Effector memory CD4-positive, alpha-beta T cell (primary cell): Measurements from ENCODE around the gene CORO2A.

Source experiments
- DNase-seq, 3 donors: peaks; one replicate each; pipeline ENCODE4 v3.0.0-alpha.2; 2020
- H3K27ac ChIP-seq: 2 replicates; pipeline ENCODE4 v1.7.0; 2013; ENCODE audit warnings: mild to moderate bottlenecking, low read length, moderate library complexity; ENCODE audit not compliant: insufficient read depth, poor library complexity, severe bottlenecking
- H3K27me3 ChIP-seq: replicated peaks from 2 replicates; pipeline ENCODE4 v1.7.0; 2013; ENCODE audit warnings: mild to moderate bottlenecking, low read length; ENCODE audit not compliant: insufficient read depth, control insufficient read depth, poor library complexity, severe bottlenecking
- H3K36me3 ChIP-seq: 2 replicates; pipeline ENCODE4 v1.7.0; 2013; ENCODE audit warnings: mild to moderate bottlenecking, low read length, moderate library complexity; ENCODE audit not compliant: control insufficient read depth, insufficient read depth
- H3K4me1 ChIP-seq: 2 replicates; pipeline ENCODE4 v1.7.0; 2013; ENCODE audit warnings: low read length, mild to moderate bottlenecking; ENCODE audit not compliant: control insufficient read depth, insufficient read depth, poor library complexity, severe bottlenecking
- H3K4me3 ChIP-seq: 2 replicates; pipeline ENCODE4 v1.7.0; 2013; ENCODE audit warnings: low read length, low read depth, mild to moderate bottlenecking; ENCODE audit not compliant: insufficient read depth, poor library complexity, severe bottlenecking
- H3K9me3 ChIP-seq: 2 replicates; pipeline ENCODE4 v1.7.0; 2013; ENCODE audit warnings: mild to moderate bottlenecking, low read length, moderate library complexity; ENCODE audit not compliant: control insufficient read depth

CORO2A gene

DNA sequence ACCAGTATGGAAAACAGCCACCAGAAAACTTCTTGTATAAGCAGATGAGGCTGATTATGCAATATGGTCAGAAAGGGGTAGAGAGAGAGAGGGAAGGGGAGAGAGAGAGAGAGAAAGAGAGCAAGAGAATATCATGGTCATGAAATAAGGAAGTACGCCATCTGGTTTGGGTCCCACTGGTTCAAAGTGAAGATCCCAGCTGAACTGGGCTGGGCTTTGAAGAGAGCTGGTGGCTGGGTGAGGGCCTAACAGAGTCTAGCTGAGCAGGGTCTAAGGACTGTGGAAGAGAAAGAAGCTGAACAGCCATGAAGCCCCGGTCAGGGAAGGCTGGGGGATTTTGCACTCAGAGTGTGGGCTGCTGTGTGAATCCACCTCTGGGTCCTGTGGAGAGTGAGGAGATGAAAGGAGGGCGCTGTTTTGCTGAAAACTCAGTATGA is 88.0 kb downstream of the CORO2A start:
- no peak for DNase-seq
- peaks cover 73% of the 10 kb centered on the region for H3K4me1 ChIP-seq
- H3K36me3 ChIP-seq: peaks cover 4% of the 10 kb centered on the region
- no peaks in the 10 kb centered on the region for H3K9me3 ChIP-seq
- H3K4me3 ChIP-seq: peak overlapping the region; percentile 8
- H3K27me3 ChIP-seq: no peaks in the 10 kb centered on the region
- H3K27ac ChIP-seq: peak overlapping the region; percentile 59

DNA sequence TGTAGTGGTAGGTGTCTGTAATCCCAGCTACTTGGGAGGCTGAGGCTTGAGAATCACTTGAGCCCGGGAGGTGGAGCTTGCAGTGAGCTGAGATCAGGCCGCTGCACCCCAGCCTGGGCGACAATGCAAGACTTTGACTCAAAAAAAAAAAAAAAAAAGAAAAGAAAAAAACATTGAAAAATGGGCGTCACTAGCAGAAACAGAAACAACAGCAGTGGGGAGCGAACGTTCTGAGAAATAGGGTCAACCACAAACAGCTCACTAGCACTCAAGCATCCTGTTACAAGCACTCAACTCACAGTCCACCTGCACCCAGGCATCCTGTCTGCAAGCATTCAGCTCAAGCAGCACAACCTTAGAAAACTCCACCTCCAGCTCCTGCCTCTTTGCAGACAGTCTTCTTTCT is 90.6 kb downstream of the CORO2A start:
- H3K4me3 ChIP-seq: peak overlapping the region; percentile 31
- H3K4me1 ChIP-seq: peaks cover 82% of the 10 kb centered on the region
- peaks cover 10% of the 10 kb centered on the region for H3K36me3 ChIP-seq
- peak overlapping the region; percentile 79 for H3K27ac ChIP-seq
- peak; percentile 74 to 78 (median 75) for DNase-seq
- no peaks in the 10 kb centered on the region for H3K9me3 ChIP-seq
- no peaks in the 10 kb centered on the region for H3K27me3 ChIP-seq

DNA sequence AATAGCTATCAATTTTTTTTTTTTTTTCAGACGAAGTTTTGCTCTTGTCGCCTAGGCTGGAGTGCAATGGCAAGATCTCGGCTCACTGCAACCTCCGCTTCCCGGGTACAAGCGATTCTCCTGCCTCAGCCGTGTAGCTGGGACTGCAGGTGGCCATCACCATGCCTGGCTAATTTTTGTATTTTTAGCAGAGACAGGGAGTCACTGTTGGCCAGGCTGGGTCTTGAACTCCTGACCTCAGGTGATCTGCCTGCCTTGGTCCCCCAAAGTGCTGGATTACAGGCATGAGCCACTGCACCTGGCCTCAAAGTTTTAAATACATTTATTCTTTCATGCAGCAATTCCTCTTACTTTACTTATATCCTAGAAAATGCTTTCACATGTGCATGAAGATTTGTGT is 91.0 kb downstream of the CORO2A start:
- H3K36me3 ChIP-seq: peaks cover 11% of the 10 kb centered on the region
- H3K27ac ChIP-seq: peak overlapping the region; percentile 76
- DNase-seq: no peak
- no peaks in the 10 kb centered on the region for H3K27me3 ChIP-seq
- H3K4me3 ChIP-seq: peak overlapping the region; percentile 8
- H3K4me1 ChIP-seq: peaks cover 80% of the 10 kb centered on the region
- H3K9me3 ChIP-seq: no peaks in the 10 kb centered on the region

- Histone ChIP-seq H3K9me3 (no peaks in the 10 kb centered on the region), H3K4me3 (no peak overlapping the region), H3K27ac (peak overlapping the region; percentile 76), H3K36me3 (peaks cover 20% of the 10 kb centered on the region), H3K27me3 (no peaks in the 10 kb centered on the region), H3K4me1 (peaks cover 72% of the 10 kb centered on the region)
- DNase-seq: no peak
These were observed 92.0 kb downstream of the CORO2A start for GRCh38 chr9:98100456-98100855.

DNA sequence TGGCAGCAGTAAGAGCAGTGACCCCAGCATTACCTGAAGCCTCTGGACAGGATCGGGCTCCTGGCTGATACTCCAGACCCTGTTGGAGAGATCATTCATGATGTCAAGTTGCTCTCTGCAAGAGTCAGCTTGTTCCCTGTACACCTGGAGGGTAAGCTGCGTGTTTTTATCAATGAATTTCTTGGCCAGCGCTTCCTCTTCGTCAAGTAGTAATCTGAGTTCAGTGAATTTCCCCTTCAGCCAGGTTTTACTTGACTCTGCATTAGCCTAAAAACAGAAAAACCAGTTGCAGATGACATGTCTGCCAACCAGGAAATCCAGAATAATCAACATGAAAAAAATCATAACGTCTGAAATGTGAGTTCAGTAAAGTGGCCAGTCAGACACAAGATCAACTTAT is 92.5 kb downstream of the CORO2A start:
- DNase-seq: no peak
- Histone ChIP-seq H3K27me3 (no peaks in the 10 kb centered on the region), H3K9me3 (no peaks in the 10 kb centered on the region), H3K4me3 (no peak overlapping the region), H3K36me3 (peaks cover 26% of the 10 kb centered on the region), H3K4me1 (peaks cover 66% of the 10 kb centered on the region), H3K27ac (peak overlapping the region; percentile 76)

GRCh38 chr9:98099346-98099745 is 93.1 kb downstream of the CORO2A start:
- no peak overlapping the region for H3K4me3 ChIP-seq
- H3K36me3 ChIP-seq: peaks cover 31% of the 10 kb centered on the region
- peak overlapping the region; percentile 76 for H3K27ac ChIP-seq
- H3K4me1 ChIP-seq: peaks cover 62% of the 10 kb centered on the region
- no peaks in the 10 kb centered on the region for H3K9me3 ChIP-seq
- peak in 1 of 3 donors; percentile 28 for DNase-seq
- no peaks in the 10 kb centered on the region for H3K27me3 ChIP-seq

DNA sequence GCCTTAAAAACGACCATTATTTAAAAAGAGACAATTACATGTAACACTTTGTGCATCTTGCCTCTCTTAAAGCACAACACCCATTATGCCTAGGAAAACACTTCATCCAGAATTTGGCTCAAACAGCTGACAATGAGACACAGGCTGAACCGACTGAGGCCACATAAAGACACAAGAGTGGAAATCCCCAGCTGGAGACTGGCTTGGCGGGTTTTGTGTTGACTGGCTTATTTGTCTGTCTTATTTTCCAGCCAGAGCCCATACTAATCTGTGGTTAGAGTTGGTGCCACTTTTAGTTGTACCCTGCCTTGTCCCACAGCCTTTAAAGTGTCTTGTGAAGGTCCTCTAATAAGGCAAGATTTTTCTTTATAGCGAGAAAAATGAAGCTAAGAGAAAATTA is 94.6 kb downstream of the CORO2A start:
- H3K27ac ChIP-seq: peak overlapping the region; percentile 61
- DNase-seq: peak; percentile 34 to 53 (median 45)
- peaks cover 39% of the 10 kb centered on the region for H3K36me3 ChIP-seq

DNA sequence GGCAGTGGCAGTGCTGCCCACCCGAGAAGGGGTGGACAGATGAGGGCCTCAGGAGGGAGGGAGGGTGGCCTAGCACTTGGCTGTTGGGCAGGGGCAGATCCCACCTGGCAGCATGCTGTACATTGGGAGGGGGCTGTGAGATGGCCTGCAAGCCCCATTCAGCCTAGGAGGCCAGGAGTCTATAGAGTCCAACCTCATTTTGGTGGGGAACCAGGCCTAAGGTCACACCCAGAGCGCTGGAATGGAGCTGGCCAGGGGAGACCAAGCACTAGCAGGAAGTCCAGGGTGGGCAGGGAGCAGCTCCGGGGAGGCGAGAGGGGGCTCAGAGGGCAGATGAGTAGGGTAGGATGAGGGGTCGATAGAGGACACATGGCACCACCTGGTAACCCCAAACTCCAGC is 96.3 kb downstream of the CORO2A start:
- H3K27ac ChIP-seq: no peak overlapping the region
- H3K27me3 ChIP-seq: no peaks in the 10 kb centered on the region
- no peak for DNase-seq
- H3K4me1 ChIP-seq: peaks cover 45% of the 10 kb centered on the region
- no peak overlapping the region for H3K4me3 ChIP-seq
- H3K36me3 ChIP-seq: peaks cover 39% of the 10 kb centered on the region
- H3K9me3 ChIP-seq: no peaks in the 10 kb centered on the region

More for the DNA sequence above, 94.6 kb downstream of the CORO2A start:
- H3K4me1 ChIP-seq: peaks cover 54% of the 10 kb centered on the region
- H3K4me3 ChIP-seq: no peak overlapping the region
- H3K9me3 ChIP-seq: no peaks in the 10 kb centered on the region
- H3K27me3 ChIP-seq: no peaks in the 10 kb centered on the region

- no peak overlapping the region for H3K27ac ChIP-seq
- H3K9me3 ChIP-seq: no peaks in the 10 kb centered on the region
- no peak for DNase-seq
- H3K36me3 ChIP-seq: peaks cover 39% of the 10 kb centered on the region
- H3K4me3 ChIP-seq: no peak overlapping the region
- H3K4me1 ChIP-seq: peaks cover 41% of the 10 kb centered on the region
- no peaks in the 10 kb centered on the region for H3K27me3 ChIP-seq
These were observed 97.0 kb downstream of the CORO2A start for GRCh38 chr9:98095401-98095800.

DNA sequence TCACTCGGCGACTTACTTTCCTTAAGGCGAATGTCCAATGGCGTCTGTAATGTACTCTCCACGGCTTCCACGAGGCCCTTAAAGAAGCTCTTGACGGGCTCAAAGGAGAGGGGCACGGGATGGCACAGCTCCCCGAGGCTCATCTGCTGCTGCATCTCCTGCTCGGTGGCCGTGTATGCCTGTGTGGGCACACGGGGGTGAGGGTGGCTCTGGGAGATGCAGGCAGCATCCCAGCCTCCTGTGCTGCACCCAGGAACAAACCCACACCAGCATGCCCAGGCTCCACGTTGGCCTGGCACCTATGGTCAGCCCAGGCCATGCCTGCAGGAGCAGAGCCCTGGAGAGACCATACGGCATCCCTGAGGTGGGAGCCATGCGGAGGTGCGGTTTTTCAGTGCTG is 97.6 kb downstream of the CORO2A start:
- DNase-seq: no peak
- H3K27ac ChIP-seq: no peak overlapping the region
- no peaks in the 10 kb centered on the region for H3K27me3 ChIP-seq
- peaks cover 36% of the 10 kb centered on the region for H3K4me1 ChIP-seq
- peaks cover 39% of the 10 kb centered on the region for H3K36me3 ChIP-seq
- H3K4me3 ChIP-seq: no peak overlapping the region
- H3K9me3 ChIP-seq: no peaks in the 10 kb centered on the region
